Measurements from ENCODE around the gene NGFR.
"Not testable (repeated sequence)": the region's sequence is repeated elsewhere in the genome, so short reads cannot be mapped to it uniquely, and the experiment has no call there.

NGFR gene

GRCh38 chr17:49547566-49547965 is 52.5 kb downstream of the NGFR start:
- no peak for DNase-seq

GRCh38 chr17:49548051-49548505 is 53.0 kb downstream of the NGFR start:
- no peak for DNase-seq

- no peak for DNase-seq
These were observed 53.6 kb downstream of the NGFR start for GRCh38 chr17:49548506-49549310.

GRCh38 chr17:49549311-49549605 is 54.2 kb downstream of the NGFR start:
- no peak for DNase-seq

GRCh38 chr17:49549691-49550678 is 54.9 kb downstream of the NGFR start:
- DNase-seq: no peak

GRCh38 chr17:49550764-49551163 is 55.7 kb downstream of the NGFR start:
- not testable (repeated sequence) for DNase-seq

- no peak for DNase-seq
These were observed 56.4 kb downstream of the NGFR start for GRCh38 chr17:49551221-49552069.

- no peak for DNase-seq
These were observed 57.1 kb downstream of the NGFR start for GRCh38 chr17:49552070-49552751.

GRCh38 chr17:49553676-49554335 is 58.7 kb downstream of the NGFR start:
- no peak for DNase-seq

- no peak for DNase-seq
These were observed 59.8 kb downstream of the NGFR start for GRCh38 chr17:49554694-49555494.

- no peak for DNase-seq
These were observed 60.6 kb downstream of the NGFR start for GRCh38 chr17:49555495-49556222.

GRCh38 chr17:49556223-49556943 is 61.3 kb downstream of the NGFR start:
- DNase-seq: peak; percentile 88

- DNase-seq: peak; percentile 54
These were observed 62.4 kb downstream of the NGFR start for GRCh38 chr17:49557312-49558024.
